Mesenchymal stem cell (in vitro differentiated cells and primary cell): ENCODE measurements around the gene PTPA.

Source experiments
- DNase-seq: peaks from one replicate; pipeline ENCODE4 v3.0.0-alpha.2; 2013
- H2AFZ ChIP-seq: one replicate; pipeline ENCODE4 v1.6.1; 2013; ENCODE audit warnings: low read depth, mild to moderate bottlenecking, control low read depth, inconsistent platforms, low read length, moderate library complexity
- H2AK5ac ChIP-seq: 2 replicates; pipeline ENCODE4 v1.6.1; 2013; ENCODE audit warnings: low read length, moderate library complexity, mild to moderate bottlenecking, inconsistent platforms; ENCODE audit not compliant: severe bottlenecking
- H2BK120ac ChIP-seq: one replicate; pipeline ENCODE4 v1.6.1; 2013; ENCODE audit warnings: low read depth, mild to moderate bottlenecking, inconsistent platforms, low read length, moderate library complexity
- H2BK12ac ChIP-seq, 2 experiments: one replicate each; pipeline ENCODE4 v1.6.1; 2013; ENCODE audit warnings: inconsistent platforms in 2 of 2, low read length in 2 of 2, mild to moderate bottlenecking in 2 of 2, moderate library complexity in 2 of 2, control low read depth in 1 of 2
- H2BK15ac ChIP-seq: one replicate; pipeline ENCODE4 v1.6.1; 2013; ENCODE audit warnings: mild to moderate bottlenecking, low read depth, inconsistent platforms; ENCODE audit not compliant: poor library complexity, severe bottlenecking
- H2BK5ac ChIP-seq: 2 replicates; pipeline ENCODE4 v1.6.1; 2013; ENCODE audit warnings: low read depth, mild to moderate bottlenecking, low read length, control low read depth, inconsistent platforms; ENCODE audit not compliant: poor library complexity, severe bottlenecking
- H3K14ac ChIP-seq, 2 experiments: one replicate each; pipeline ENCODE4 v1.6.1; 2013; ENCODE audit warnings: inconsistent platforms in 2 of 2, low read length in 2 of 2, control low read depth in 1 of 2, mild to moderate bottlenecking in 1 of 2, moderate library complexity in 1 of 2
- H3K18ac ChIP-seq, 2 experiments: one replicate each; pipeline ENCODE4 v1.6.1; 2013; ENCODE audit warnings: inconsistent platforms in 2 of 2, low read length in 2 of 2, control low read depth in 1 of 2, low read depth in 1 of 2, mild to moderate bottlenecking in 1 of 2
- H3K23ac ChIP-seq, 2 experiments: one replicate each; pipeline ENCODE4 v1.6.1; 2013; ENCODE audit warnings: inconsistent platforms in 2 of 2, low read length in 2 of 2, mild to moderate bottlenecking in 2 of 2, moderate library complexity in 2 of 2, control low read depth in 1 of 2
- H3K27ac ChIP-seq: 2 replicates; pipeline ENCODE4 v1.5.1; 2013; ENCODE audit warnings: mild to moderate bottlenecking, moderate library complexity, low read length, control low read depth, inconsistent platforms; ENCODE audit not compliant: poor library complexity, severe bottlenecking
- H3K27me3 ChIP-seq, 2 experiments: 2 replicates each; pipeline versions ENCODE4 v1.6.1 to v1.7.0; 2013; ENCODE audit warnings: low read length in 2 of 2, mild to moderate bottlenecking in 2 of 2, moderate library complexity in 2 of 2, control low read depth in 1 of 2, inconsistent platforms in 1 of 2; ENCODE audit not compliant: control insufficient read depth in 1 of 2, insufficient read depth in 1 of 2
- H3K36me3 ChIP-seq, 2 experiments: 2 replicates each; pipeline versions ENCODE4 v1.6.1 to v1.7.0; 2013; ENCODE audit warnings: low read length in 2 of 2, control low read depth in 1 of 2, inconsistent platforms in 1 of 2, low read depth in 1 of 2, mild to moderate bottlenecking in 1 of 2; ENCODE audit not compliant: insufficient read depth in 2 of 2, control insufficient read depth in 1 of 2
- H3K4ac ChIP-seq, 2 experiments: one replicate each; pipeline ENCODE4 v1.6.1; 2013; ENCODE audit warnings: inconsistent platforms in 2 of 2, low read length in 2 of 2, mild to moderate bottlenecking in 2 of 2, moderate library complexity in 2 of 2, control low read depth in 1 of 2, low read depth in 1 of 2
- H3K4me1 ChIP-seq: 2 replicates; pipeline ENCODE4 v1.6.1; 2013; ENCODE audit warnings: low read depth, low read length, control low read depth; ENCODE audit not compliant: control insufficient read depth, insufficient read depth
- H3K4me2 ChIP-seq: 2 replicates; pipeline ENCODE4 v1.6.1; 2013; ENCODE audit warnings: low read length, mild to moderate bottlenecking, inconsistent platforms; ENCODE audit not compliant: poor library complexity, severe bottlenecking
- H3K4me3 ChIP-seq, 2 experiments: 2 replicates each; pipeline versions ENCODE4 v1.5.1 to v1.7.0; 2013; ENCODE audit warnings: low read length in 2 of 2, mild to moderate bottlenecking in 2 of 2, control low read depth in 1 of 2, low read depth in 1 of 2; ENCODE audit not compliant: insufficient read depth in 1 of 2
- H3K79me1 ChIP-seq: replicated peaks from 2 replicates; pipeline ENCODE4 v1.6.1; 2013; ENCODE audit warnings: mild to moderate bottlenecking, control low read depth, low read length, inconsistent platforms; ENCODE audit not compliant: poor library complexity, severe bottlenecking
- H3K9ac ChIP-seq: 2 replicates; pipeline ENCODE4 v1.7.0; 2013; ENCODE audit warnings: mild to moderate bottlenecking, low read length, moderate library complexity
- H3K9me3 ChIP-seq: 2 replicates; pipeline ENCODE4 v1.7.0; 2013; ENCODE audit warnings: mild to moderate bottlenecking, low read length; ENCODE audit not compliant: control insufficient read depth
- H4K8ac ChIP-seq: one replicate; pipeline ENCODE4 v1.6.1; 2013; ENCODE audit warnings: inconsistent platforms, mild to moderate bottlenecking, low read length, moderate library complexity
- H4K91ac ChIP-seq: one replicate; pipeline ENCODE4 v1.6.1; 2013; ENCODE audit warnings: mild to moderate bottlenecking, low read length, inconsistent platforms
- WGBS: methylation state at CpG from one replicate; pipeline ENCODE4 v1.1.7; 2013; ENCODE audit warnings: mixed read lengths; 5-methylcytosine and 5-hydroxymethylcytosine counted together

Gene PTPA

DNA sequence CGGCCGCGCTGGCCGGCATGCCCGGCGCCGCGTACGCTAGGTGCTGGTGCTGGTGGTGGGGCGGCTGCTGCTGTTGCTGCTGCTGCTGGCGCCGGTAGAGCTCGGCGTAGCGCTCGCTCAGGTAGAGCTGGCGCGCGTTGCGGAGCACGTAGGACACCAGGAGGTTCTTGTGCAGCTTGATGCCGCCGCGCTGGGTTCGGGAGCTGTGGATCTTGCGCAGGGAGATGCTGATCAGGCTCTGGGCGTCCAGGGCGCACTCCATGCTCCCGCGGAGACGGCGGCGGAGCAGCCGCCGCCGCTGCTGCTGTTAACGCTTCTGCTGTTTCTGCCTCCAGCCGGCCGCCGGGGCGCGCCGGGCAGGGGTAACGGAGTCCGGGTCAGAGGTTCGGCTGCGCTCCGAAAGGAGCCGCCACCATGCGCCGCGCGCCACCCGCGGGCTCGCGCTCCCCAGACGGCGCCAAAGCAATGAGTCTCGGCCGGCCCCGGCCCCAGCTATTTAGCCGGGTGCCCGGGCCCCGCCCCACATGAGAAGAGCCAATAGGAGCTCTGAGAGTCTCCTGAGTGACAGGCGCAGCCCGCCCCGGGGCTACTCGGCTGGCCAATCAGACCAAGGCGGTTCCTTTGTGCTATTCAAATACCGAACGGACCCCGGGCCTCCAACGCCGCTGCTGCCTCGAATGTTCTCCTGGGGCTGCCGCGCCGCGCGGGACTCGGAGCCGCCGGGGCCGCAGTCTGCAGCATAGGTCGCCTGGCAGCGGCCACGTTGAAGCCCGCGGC is 66.8 kb downstream of the PTPA start, which contains the start of gene IER5L:
Gene IER5L, minus strand, starts transcription at position 471 of the 777 bp plus-strand sequence. Its CDS starts 209 bp downstream, at position 262.
- peak within 1 kb of the TSS; percentile 87 to 100 for H3K14ac ChIP-seq
- peak within 1 kb of the TSS; percentile 98 for H3K9ac ChIP-seq
- DNase-seq = peak; percentile 97
- H3K36me3 ChIP-seq = peaks cover 0 to 6% of the 10 kb centered on the region in 2 experiments
- H3K23ac ChIP-seq = peak within 1 kb of the TSS; percentile 54 to 95
- H3K4me1 ChIP-seq = peaks cover 23% of the 10 kb centered on the region
- H2BK5ac ChIP-seq = peak within 1 kb of the TSS; percentile 25
- H3K9me3 ChIP-seq = no peaks in the 10 kb centered on the region
- no peak within 1 kb of the TSS for H2AK5ac ChIP-seq
- peak within 1 kb of the TSS; percentile 93 for H3K4me2 ChIP-seq
- H2BK12ac ChIP-seq = peak within 1 kb of the TSS; percentile 11 to 83
- H3K27me3 ChIP-seq = no peaks in the 10 kb centered on the region
- peak within 1 kb of the TSS; percentile 79 to 91 for H3K4ac ChIP-seq
- H4K91ac ChIP-seq = peak within 1 kb of the TSS; percentile 64
- peak within 1 kb of the TSS; percentile 80 to 88 for H3K4me3 ChIP-seq
- peak within 1 kb of the TSS; percentile 76 for H2BK15ac ChIP-seq
- no peak within 1 kb of the TSS for H2AFZ ChIP-seq
- H2BK120ac ChIP-seq = peak within 1 kb of the TSS; percentile 87
- H3K18ac ChIP-seq = peak within 1 kb of the TSS; percentile 98 to 99
- H4K8ac ChIP-seq = peak within 1 kb of the TSS; percentile 0
- peak within 1 kb of the TSS; percentile 97 for H3K27ac ChIP-seq
- peaks cover 9% of the 10 kb centered on the region for H3K79me1 ChIP-seq
- WGBS = under 1% methylated on average over 81 of the region's 90 CpGs

DNA sequence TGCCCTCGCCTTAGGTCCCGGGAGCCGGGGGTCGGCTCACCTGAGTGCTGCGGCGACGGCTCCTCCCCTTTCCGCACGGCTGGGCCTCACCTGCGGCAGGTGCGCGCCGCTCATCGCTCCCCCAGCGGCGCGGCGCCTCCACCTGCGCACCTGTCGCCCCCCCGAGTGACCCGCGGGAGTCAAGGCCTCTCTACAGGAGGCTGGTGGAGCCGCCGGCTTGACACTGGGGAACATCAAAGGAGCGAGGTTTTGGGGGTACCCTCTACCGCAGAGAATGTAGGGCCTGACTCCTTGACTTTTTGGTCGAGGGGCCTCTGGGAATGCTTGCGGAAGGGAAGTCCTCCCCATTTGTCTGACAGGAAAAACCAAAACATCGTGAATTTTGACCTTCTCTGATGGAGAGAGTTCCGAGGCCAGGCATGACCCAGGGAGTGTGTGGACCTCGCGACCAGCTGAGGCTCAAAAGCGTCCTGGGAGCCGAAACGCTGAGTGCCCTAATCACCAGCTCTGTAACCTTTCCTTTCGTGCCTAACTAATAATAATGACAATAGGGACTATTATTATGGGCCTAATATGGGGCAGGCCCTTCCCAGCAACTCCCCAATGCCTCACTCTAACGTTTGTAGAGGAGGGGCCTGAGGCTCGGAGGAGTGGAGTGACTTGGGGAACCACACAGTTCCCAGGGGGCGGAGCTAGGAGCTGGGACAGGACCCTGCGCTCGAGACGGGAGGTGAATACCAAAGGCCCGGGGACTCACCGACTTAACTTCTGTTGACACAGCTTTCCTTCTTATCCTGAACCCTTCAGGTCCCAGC is 67.6 kb downstream of the PTPA start:
- Histone ChIP-seq H3K4me3 (peak overlapping the region; percentile 33 to 70), H3K4ac (no peak overlapping the region), H3K79me1 (peaks cover 9% of the 10 kb centered on the region), H3K27ac (no peak overlapping the region), H3K23ac (peak overlapping the region in 1 of 2 experiments; percentile 54), H4K8ac (no peak overlapping the region), H2BK120ac (no peak overlapping the region), H4K91ac (peak overlapping the region; percentile 35), H2BK5ac (no peak overlapping the region), H3K14ac (peak overlapping the region in 1 of 2 experiments; percentile 62), H3K9ac (peak overlapping the region; percentile 36), H3K9me3 (no peaks in the 10 kb centered on the region), H2AK5ac (no peak overlapping the region), H3K36me3 (peaks cover 0 to 6% of the 10 kb centered on the region in 2 experiments), H3K18ac (no peak overlapping the region), H3K4me2 (peak overlapping the region; percentile 93), H2BK12ac (peak overlapping the region in 1 of 2 experiments; percentile 83), H3K27me3 (no peaks in the 10 kb centered on the region), H2BK15ac (peak overlapping the region; percentile 74), H3K4me1 (peaks cover 19% of the 10 kb centered on the region), H2AFZ (no peak overlapping the region)
- peak; percentile 52 for DNase-seq
- WGBS = 9% methylated on average over 36 of the region's 45 CpGs

DNA sequence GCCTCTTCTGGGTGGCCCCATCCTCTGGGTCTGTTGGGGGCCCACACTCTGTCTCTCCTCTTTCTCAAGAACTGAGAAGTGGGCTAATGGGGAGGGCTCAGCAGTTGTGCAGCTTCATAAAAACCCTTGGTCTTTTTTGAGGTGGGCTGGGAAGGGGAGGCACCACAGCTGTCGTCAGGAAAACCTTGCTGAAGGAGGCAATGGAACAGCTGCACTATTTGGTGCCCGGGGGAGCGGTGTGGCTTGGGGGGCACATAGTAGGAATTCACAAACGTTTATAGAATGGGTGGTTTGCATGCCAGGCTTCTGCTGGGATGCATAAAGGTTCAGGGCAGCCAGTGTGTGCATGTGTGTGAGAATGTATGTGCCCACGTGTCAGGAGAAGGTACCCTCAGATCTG is 70.0 kb downstream of the PTPA start:
- Histone ChIP-seq H3K9me3 (no peaks in the 10 kb centered on the region), H2BK15ac (no peak overlapping the region), H3K14ac (no peak overlapping the region), H2BK5ac (no peak overlapping the region), H4K8ac (no peak overlapping the region), H3K4me1 (peaks cover 24% of the 10 kb centered on the region), H3K27ac (no peak overlapping the region), H2AFZ (no peak overlapping the region), H3K79me1 (peaks cover 9% of the 10 kb centered on the region), H3K18ac (no peak overlapping the region), H2BK12ac (peak overlapping the region in 1 of 2 experiments; percentile 24), H3K4me2 (no peak overlapping the region), H2BK120ac (no peak overlapping the region), H3K36me3 (peaks cover 0 to 6% of the 10 kb centered on the region in 2 experiments), H3K4me3 (no peak overlapping the region), H3K9ac (no peak overlapping the region), H3K4ac (no peak overlapping the region), H2AK5ac (no peak overlapping the region), H4K91ac (no peak overlapping the region), H3K23ac (no peak overlapping the region), H3K27me3 (no peaks in the 10 kb centered on the region)
- 81% methylated on average over 5 of the region's 5 CpGs for WGBS
- no peak for DNase-seq

DNA sequence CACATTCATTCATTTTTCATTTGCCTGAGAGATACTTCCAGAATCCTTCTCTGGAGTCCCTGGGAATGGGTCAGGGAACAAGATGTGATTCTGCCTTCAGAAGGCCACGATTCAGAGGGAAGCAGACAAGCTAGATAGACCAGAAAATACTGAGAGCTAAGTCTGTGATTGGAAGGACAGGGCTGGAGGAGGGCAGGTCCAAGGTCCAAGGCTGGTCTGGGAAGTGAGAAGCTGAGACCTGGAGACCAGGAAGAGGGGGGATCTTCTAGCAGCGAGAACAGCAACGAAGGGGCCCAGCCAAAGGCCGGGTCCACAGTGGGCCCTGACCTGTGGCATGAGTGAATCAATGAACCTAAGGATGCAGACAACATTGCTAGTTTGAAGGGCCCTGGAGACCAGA is 70.9 kb downstream of the PTPA start:
- Histone ChIP-seq H4K91ac (no peak overlapping the region), H3K18ac (no peak overlapping the region), H2AK5ac (no peak overlapping the region), H3K4ac (peak overlapping the region in 1 of 2 experiments; percentile 10), H3K4me2 (no peak overlapping the region), H3K36me3 (peaks cover 0 to under 1% of the 10 kb centered on the region in 2 experiments), H2BK12ac (no peak overlapping the region), H3K27ac (no peak overlapping the region), H3K9ac (no peak overlapping the region), H4K8ac (no peak overlapping the region), H3K27me3 (no peaks in the 10 kb centered on the region), H3K4me3 (no peak overlapping the region), H3K79me1 (peaks cover 9% of the 10 kb centered on the region), H2BK5ac (no peak overlapping the region), H2BK15ac (no peak overlapping the region), H3K23ac (no peak overlapping the region), H3K4me1 (peaks cover 24% of the 10 kb centered on the region), H2BK120ac (no peak overlapping the region), H3K14ac (no peak overlapping the region), H2AFZ (no peak overlapping the region), H3K9me3 (peaks cover 3% of the 10 kb centered on the region)
- 90% methylated on average over 4 of the region's 4 CpGs for WGBS
- no peak for DNase-seq
